CD8-positive, alpha-beta memory T cell (primary cell): ENCODE measurements around the gene TSPAN14. TPM values are rescaled to one million over a fixed set of nuclear protein-coding genes. Genes with fewer than 3 reads are reported as not detected.

Experiments
- CTCF ChIA-PET: fragments of 350-600 bp; sonication (Branson Sonifier 250); formaldehyde crosslinking; loops from one replicate; lab custom pipeline; 2021; ENCODE audit warnings: antibody characterized with exemption; lab: Charles Lee
- POLR2A ChIA-PET: fragments of 350-600 bp; sonication (Branson Sonifier 250); formaldehyde crosslinking; loops from one replicate; lab custom pipeline; 2021; ENCODE audit warnings: antibody characterized with exemption; lab: Charles Lee
- DNase-seq, 5 donors: peaks; one replicate each; pipeline versions ENCODE4 v3.0.0 to v3.0.0-alpha.2; 2020 to 2022; ENCODE audit warnings: mixed read lengths in 1 of 5
- H3K27ac ChIP-seq: one replicate; pipeline ENCODE4 v1.7.0; 2013; ENCODE audit warnings: low read depth, mild to moderate bottlenecking, low read length, moderate library complexity
- H3K27me3 ChIP-seq: 2 replicates; pipeline ENCODE4 v1.7.0; 2013; ENCODE audit warnings: low read length, mild to moderate bottlenecking; ENCODE audit not compliant: insufficient read depth, poor library complexity, severe bottlenecking
- H3K36me3 ChIP-seq: 2 replicates; pipeline ENCODE4 v1.7.0; 2013; ENCODE audit warnings: mild to moderate bottlenecking, low read length, moderate library complexity; ENCODE audit not compliant: insufficient read depth
- H3K4me1 ChIP-seq: 2 replicates; pipeline ENCODE4 v1.7.0; 2013; ENCODE audit warnings: mild to moderate bottlenecking, low read length, moderate library complexity; ENCODE audit not compliant: insufficient read depth
- H3K4me3 ChIP-seq: 2 replicates; pipeline ENCODE4 v1.7.0; 2013; ENCODE audit warnings: mild to moderate bottlenecking, low read length
- H3K9me3 ChIP-seq: 2 replicates; pipeline ENCODE4 v1.7.0; 2013; ENCODE audit warnings: mild to moderate bottlenecking, low read length
- H3K27ac Mint-ChIP-seq, 8 donors: one replicate each; pipeline ENCODE4 v1.8.0; 2020 to 2021; ENCODE audit warnings: mixed read lengths in 8 of 8, mild to moderate bottlenecking in 6 of 8, inconsistent platforms in 3 of 8, moderate library complexity in 3 of 8
- H3K27me3 Mint-ChIP-seq, 2 donors: one replicate each; pipeline ENCODE4 v1.8.0; 2020 to 2021; ENCODE audit warnings: mixed read lengths in 2 of 2, mild to moderate bottlenecking in 1 of 2, moderate library complexity in 1 of 2
- H3K36me3 Mint-ChIP-seq, 3 donors: one replicate each; pipeline ENCODE4 v1.8.0; 2020 to 2021; ENCODE audit warnings: mixed read lengths in 3 of 3, inconsistent platforms in 1 of 3, mild to moderate bottlenecking in 1 of 3
- H3K4me1 Mint-ChIP-seq, 3 donors: one replicate each; pipeline ENCODE4 v1.8.0; 2020 to 2021; ENCODE audit warnings: mixed read lengths in 3 of 3, inconsistent platforms in 1 of 3, mild to moderate bottlenecking in 1 of 3
- H3K4me3 Mint-ChIP-seq, 7 donors: one replicate each; pipeline ENCODE4 v1.8.0; 2020 to 2021; ENCODE audit warnings: mixed read lengths in 7 of 7, mild to moderate bottlenecking in 6 of 7, moderate library complexity in 4 of 7, inconsistent platforms in 2 of 7
- H3K9me3 Mint-ChIP-seq, 5 donors: one replicate each; pipeline ENCODE4 v1.8.0; 2020 to 2022; ENCODE audit warnings: mixed read lengths in 5 of 5, mild to moderate bottlenecking in 3 of 5, moderate library complexity in 2 of 5, inconsistent platforms in 1 of 5
- polyA plus RNA-seq: library from polyadenylated mRNA; unstranded; fragments of 300-500 nt; fragmentation: Illumina TruSeq; gene quantifications from one replicate; pipeline ENCODE4 v1.2.3, GENCODE V29; 2021
- total RNA-seq, 2 experiments: library from RNA; stranded (reverse); gene quantifications; one replicate each; pipeline ENCODE4 v1.2.3, GENCODE V29; 2021

The TSPAN14 gene
- total and polyA plus RNA-seq, 3 experiments from 2014 or later: 46.1 to 220 (median 46.8) TPM

- CTCF ChIA-PET: interaction anchor here (1.9 to 27.0 kb wide), 3 partner anchors 9 to 51 kb away, joined by 7 to 498 read pairs (median 20); no protein-coding TSS in a partner anchor
- Histone ChIP-seq H3K4me3 (peak overlapping the region; percentile 25), H3K27ac (peak overlapping the region; percentile 18), H3K36me3 (no peaks in the 10 kb centered on the region), H3K4me1 (peaks cover 26% of the 10 kb centered on the region), H3K27me3 (no peaks in the 10 kb centered on the region), H3K9me3 (no peaks in the 10 kb centered on the region)
- Mint-ChIP-seq H3K27ac (peak overlapping the region in 7 of 8 donors; percentile 89 to 97 (median 95)), H3K36me3 (peaks cover 0 to 19% (median 0%) of the 10 kb centered on the region in 3 donors), H3K4me3 (peak overlapping the region in 3 of 7 donors; percentile 88 to 90 (median 89)), H3K4me1 (peaks cover 31 to 44% (median 41%) of the 10 kb centered on the region in 3 donors), H3K9me3 (no peaks in the 10 kb centered on the region), H3K27me3 (no peaks in the 10 kb centered on the region)
- DNase-seq: peak in 4 of 5 donors; percentile 27 to 57 (median 48)
- POLR2A ChIA-PET: interaction anchor here (0.7 to 2.0 kb wide), 7 partner anchors 9 to 107 kb away, joined by 3 to 8 read pairs (median 3); no protein-coding TSS in a partner anchor
Measured at GRCh38 chr10:80453056-80453841, 861 bp upstream of the TSPAN14 start.

- POLR2A ChIA-PET: interaction anchor here (0.8 to 3.2 kb wide), 4 partner anchors 9 to 32 kb away, joined by 3 to 27 read pairs (median 6); no protein-coding TSS in a partner anchor
- Histone ChIP-seq H3K27ac (peak overlapping the region; percentile 77), H3K4me3 (peak overlapping the region; percentile 93), H3K36me3 (no peaks in the 10 kb centered on the region), H3K9me3 (no peaks in the 10 kb centered on the region), H3K4me1 (peaks cover 41% of the 10 kb centered on the region), H3K27me3 (no peaks in the 10 kb centered on the region)
- CTCF ChIA-PET: interaction anchor here (0.8 to 27.0 kb wide), 5 partner anchors 10 to 49 kb away, joined by 3 to 498 read pairs (median 20); no protein-coding TSS in a partner anchor
- peak overlapping the region; percentile 88 to 99 (median 99) for H3K4me3 Mint-ChIP-seq
- H3K27me3 Mint-ChIP-seq: no peaks in the 10 kb centered on the region
- peak overlapping the region; percentile 84 to 99 (median 95) for H3K27ac Mint-ChIP-seq
- DNase-seq: peak in 3 of 5 donors; percentile 16 to 58 (median 45)
- no peaks in the 10 kb centered on the region for H3K9me3 Mint-ChIP-seq
- H3K4me1 Mint-ChIP-seq: peaks cover 47 to 54% (median 47%) of the 10 kb centered on the region in 3 donors
- peaks cover 0 to 23% (median 0%) of the 10 kb centered on the region in 3 donors for H3K36me3 Mint-ChIP-seq
Measured at GRCh38 chr10:80454513-80455460, 677 bp downstream of the TSPAN14 start.

- Mint-ChIP-seq H3K27ac (peak overlapping the region; percentile 84 to 99 (median 95)), H3K27me3 (no peaks in the 10 kb centered on the region), H3K36me3 (peaks cover 0 to 23% (median 0%) of the 10 kb centered on the region in 3 donors), H3K4me1 (peaks cover 56 to 63% (median 56%) of the 10 kb centered on the region in 3 donors), H3K9me3 (no peaks in the 10 kb centered on the region), H3K4me3 (peak overlapping the region; percentile 88 to 99 (median 99))
- ChIA-PET POLR2A (interaction anchor here (0.7 to 3.2 kb wide), 7 partner anchors 11 to 37 kb away, joined by 3 to 27 read pairs (median 4); no protein-coding TSS in a partner anchor), CTCF (interaction anchor here (1.0 to 27.0 kb wide), 8 partner anchors 9 to 74 kb away, joined by 3 to 498 read pairs (median 14); no protein-coding TSS in a partner anchor)
- no peaks in the 10 kb centered on the region for H3K9me3 ChIP-seq
- peak in 1 of 5 donors; percentile 19 for DNase-seq
- H3K36me3 ChIP-seq: no peaks in the 10 kb centered on the region
- H3K27me3 ChIP-seq: no peaks in the 10 kb centered on the region
- peaks cover 50% of the 10 kb centered on the region for H3K4me1 ChIP-seq
- H3K4me3 ChIP-seq: peak overlapping the region; percentile 93
- peak overlapping the region; percentile 77 for H3K27ac ChIP-seq
Measured at GRCh38 chr10:80455461-80456349, 1.6 kb downstream of the TSPAN14 start.

- Mint-ChIP-seq H3K4me1 (peaks cover 75 to 83% (median 76%) of the 10 kb centered on the region in 3 donors), H3K27ac (peak overlapping the region; percentile 84 to 97 (median 95))
Measured at GRCh38 chr10:80457554-80458262, 3.6 kb downstream of the TSPAN14 start.

GRCh38 chr10:80458263-80458625 lies 4.1 kb downstream of the TSPAN14 start:
- H3K4me1 ChIP-seq: peaks cover 76% of the 10 kb centered on the region
- Mint-ChIP-seq H3K9me3 (no peaks in the 10 kb centered on the region), H3K27ac (peak overlapping the region; percentile 84 to 99 (median 95)), H3K36me3 (peaks cover 0 to 30% (median 3%) of the 10 kb centered on the region in 3 donors), H3K27me3 (no peaks in the 10 kb centered on the region), H3K4me1 (peaks cover 79 to 86% (median 80%) of the 10 kb centered on the region in 3 donors), H3K4me3 (peak overlapping the region; percentile 88 to 99 (median 99))
- H3K9me3 ChIP-seq: no peaks in the 10 kb centered on the region
- peak overlapping the region; percentile 58 for H3K4me3 ChIP-seq
- H3K27me3 ChIP-seq: no peaks in the 10 kb centered on the region
- POLR2A ChIA-PET: interaction anchor here (0.7 to 3.2 kb wide), 5 partner anchors 14 to 47 kb away, joined by 3 to 28 read pairs (median 5); no protein-coding TSS in a partner anchor
- H3K27ac ChIP-seq: peak overlapping the region; percentile 14
- CTCF ChIA-PET: interaction anchor here (1.5 to 27.0 kb wide), 5 partner anchors 11 to 79 kb away, joined by 3 to 498 read pairs (median 55); no protein-coding TSS in a partner anchor
- no peak for DNase-seq
- H3K36me3 ChIP-seq: no peaks in the 10 kb centered on the region

More at GRCh38 chr10:80457554-80458262, 3.6 kb downstream of the TSPAN14 start:
- H3K36me3 Mint-ChIP-seq: peaks cover 0 to 30% (median 3%) of the 10 kb centered on the region in 3 donors
- no peak for DNase-seq
- POLR2A ChIA-PET: interaction anchor here (1.1 to 3.2 kb wide), 5 partner anchors 9 to 41 kb away, joined by 3 to 27 read pairs (median 4); no protein-coding TSS in a partner anchor
- Histone ChIP-seq H3K4me3 (peak overlapping the region; percentile 58), H3K36me3 (no peaks in the 10 kb centered on the region), H3K4me1 (peaks cover 70% of the 10 kb centered on the region), H3K9me3 (no peaks in the 10 kb centered on the region), H3K27ac (peak overlapping the region; percentile 14), H3K27me3 (no peaks in the 10 kb centered on the region)
- no peaks in the 10 kb centered on the region for H3K27me3 Mint-ChIP-seq
- no peaks in the 10 kb centered on the region for H3K9me3 Mint-ChIP-seq
- H3K4me3 Mint-ChIP-seq: peak overlapping the region; percentile 88 to 99 (median 99)
- CTCF ChIA-PET: interaction anchor here (1.6 to 27.0 kb wide), 5 partner anchors 12 to 79 kb away, joined by 3 to 498 read pairs (median 55); no protein-coding TSS in a partner anchor

GRCh38 chr10:80458638-80459037 lies 4.5 kb downstream of the TSPAN14 start:
- H3K9me3 Mint-ChIP-seq: no peaks in the 10 kb centered on the region
- CTCF ChIA-PET: interaction anchor here (0.9 to 27.0 kb wide), 6 partner anchors 11 to 45 kb away, joined by 3 to 498 read pairs (median 30); no protein-coding TSS in a partner anchor
- peak overlapping the region; percentile 84 to 99 (median 95) for H3K27ac Mint-ChIP-seq
- H3K4me1 Mint-ChIP-seq: peaks cover 79 to 86% (median 80%) of the 10 kb centered on the region in 3 donors
- H3K36me3 Mint-ChIP-seq: peaks cover 0 to 32% (median 5%) of the 10 kb centered on the region in 3 donors
- peak overlapping the region; percentile 88 to 99 (median 99) for H3K4me3 Mint-ChIP-seq
- no peak for DNase-seq
- Histone ChIP-seq H3K36me3 (no peaks in the 10 kb centered on the region), H3K4me1 (peaks cover 80% of the 10 kb centered on the region), H3K27me3 (no peaks in the 10 kb centered on the region), H3K4me3 (peak overlapping the region; percentile 58), H3K27ac (peak overlapping the region; percentile 14), H3K9me3 (no peaks in the 10 kb centered on the region)
- H3K27me3 Mint-ChIP-seq: no peaks in the 10 kb centered on the region
- POLR2A ChIA-PET: interaction anchor here (0.6 to 3.2 kb wide), 7 partner anchors 13 to 63 kb away, joined by 3 to 28 read pairs (median 5); no protein-coding TSS in a partner anchor
